Neutrophil (primary cell): ENCODE data around the gene HSD11B1L.

Experiments
- H3K27ac ChIP-seq: fragments of 200-600 bp; sonication (generic); 2 replicates; pipeline ENCODE4 v1.5.1; 2016; ENCODE audit warnings: mild to moderate bottlenecking, moderate library complexity
- H3K27me3 ChIP-seq: fragments of 200-600 bp; sonication (generic); 2 replicates; pipeline ENCODE4 v1.6.0; 2016; ENCODE audit warnings: mild to moderate bottlenecking
- H3K36me3 ChIP-seq: fragments of 200-600 bp; sonication (generic); 2 replicates; pipeline ENCODE4 v1.5.1; 2017
- H3K4me1 ChIP-seq, 2 experiments: fragments of 200-600 bp in 1 of 2; sonication (generic) in 1 of 2; 1 replicate in 1 of 2; 2 replicates in 1 of 2; pipeline versions ENCODE4 v1.5.1 to v1.6.1; 2013 to 2016; ENCODE audit warnings: low read depth in 1 of 2, low read length in 1 of 2, mild to moderate bottlenecking in 1 of 2, moderate library complexity in 1 of 2; ENCODE audit not compliant: control insufficient read depth in 1 of 2, insufficient read depth in 1 of 2
- H3K4me3 ChIP-seq, 2 experiments: fragments of 200-600 bp in 1 of 2; sonication (generic) in 1 of 2; 1 replicate in 1 of 2; 2 replicates in 1 of 2; pipeline ENCODE4 v1.5.1; 2013 to 2016; ENCODE audit warnings: low read depth in 1 of 2, low read length in 1 of 2, mild to moderate bottlenecking in 1 of 2, moderate library complexity in 1 of 2
- H3K9me3 ChIP-seq: fragments of 200-600 bp; sonication (generic); 2 replicates; pipeline ENCODE4 v1.5.1; 2016
- CTCF ChIP-seq: fragments of 200-600 bp; sonication (generic); IDR thresholded peaks from 2 replicates; pipeline ENCODE4 v1.5.1; 2016; ENCODE audit warnings: antibody characterized with exemption

The HSD11B1L gene

GRCh38 chr19:5693195-5694166 is 12.7 kb downstream of the HSD11B1L start:
- TF ChIP-seq CTCF = no peak
- Histone ChIP-seq H3K27me3 (no peaks in the 10 kb centered on the region), H3K4me3 (no peak overlapping the region), H3K36me3 (peaks cover 66% of the 10 kb centered on the region), H3K4me1 (peaks cover 19 to 26% of the 10 kb centered on the region in 2 experiments), H3K9me3 (no peaks in the 10 kb centered on the region), H3K27ac (no peak overlapping the region)

- Histone ChIP-seq H3K27ac (no peak overlapping the region), H3K36me3 (peaks cover 73% of the 10 kb centered on the region), H3K4me3 (no peak overlapping the region), H3K4me1 (peaks cover 19 to 26% of the 10 kb centered on the region in 2 experiments), H3K9me3 (no peaks in the 10 kb centered on the region), H3K27me3 (no peaks in the 10 kb centered on the region)
- TF ChIP-seq CTCF = no peak
Observed at GRCh38 chr19:5694167-5694955, 13.5 kb downstream of the HSD11B1L start.

- Histone ChIP-seq H3K4me3 (no peak overlapping the region), H3K27ac (no peak overlapping the region), H3K9me3 (no peaks in the 10 kb centered on the region), H3K36me3 (peaks cover 79% of the 10 kb centered on the region), H3K27me3 (no peaks in the 10 kb centered on the region), H3K4me1 (peaks cover 15 to 21% of the 10 kb centered on the region in 2 experiments)
- TF ChIP-seq CTCF = no peak
Observed at GRCh38 chr19:5694956-5695648, 14.3 kb downstream of the HSD11B1L start.

DNA sequence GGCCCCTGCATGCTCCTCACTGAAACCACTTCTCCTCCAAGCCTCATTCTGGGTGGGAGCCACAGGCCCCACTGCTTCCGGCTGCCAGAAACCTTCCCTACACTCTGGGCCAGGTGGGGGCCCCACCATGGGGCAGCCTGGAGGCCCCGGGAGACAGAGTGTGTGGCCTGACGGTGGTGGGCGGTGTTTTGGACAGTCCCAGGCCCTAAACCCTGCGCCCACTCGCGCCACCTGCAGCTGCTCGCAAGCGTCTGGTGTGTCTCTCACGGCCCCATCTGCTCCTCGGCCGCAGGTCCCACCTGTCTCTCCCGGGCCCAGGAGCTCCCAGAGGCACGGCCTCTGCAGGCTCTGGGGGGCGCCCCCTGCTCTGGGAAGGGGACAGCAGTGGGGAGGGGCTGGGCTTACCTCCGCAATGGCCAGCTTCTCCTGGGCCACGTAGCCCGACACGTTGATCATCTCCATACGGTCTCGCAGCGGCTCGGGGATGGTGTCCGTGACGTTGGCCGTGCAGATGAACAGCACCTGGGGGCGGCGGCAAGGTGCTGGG is 14.9 kb downstream of the HSD11B1L start:
- TF ChIP-seq CTCF = no peak
- H3K27ac ChIP-seq = no peak overlapping the region
- no peaks in the 10 kb centered on the region for H3K27me3 ChIP-seq

More for the DNA sequence above, 14.9 kb downstream of the HSD11B1L start:
- peaks cover 11 to 14% of the 10 kb centered on the region in 2 experiments for H3K4me1 ChIP-seq
- H3K9me3 ChIP-seq = no peaks in the 10 kb centered on the region
- peaks cover 86% of the 10 kb centered on the region for H3K36me3 ChIP-seq
- no peak overlapping the region for H3K4me3 ChIP-seq
